ENCODE data around the gene SEMA3E. TPM values are rescaled to one million over a fixed set of nuclear protein-coding genes. Genes with fewer than 3 reads are reported as not detected.

Gene SEMA3E
- total RNA-seq, 4 donors from 2014 or later: 0.65 to 4.0 (median 2.1) TPM

DNA sequence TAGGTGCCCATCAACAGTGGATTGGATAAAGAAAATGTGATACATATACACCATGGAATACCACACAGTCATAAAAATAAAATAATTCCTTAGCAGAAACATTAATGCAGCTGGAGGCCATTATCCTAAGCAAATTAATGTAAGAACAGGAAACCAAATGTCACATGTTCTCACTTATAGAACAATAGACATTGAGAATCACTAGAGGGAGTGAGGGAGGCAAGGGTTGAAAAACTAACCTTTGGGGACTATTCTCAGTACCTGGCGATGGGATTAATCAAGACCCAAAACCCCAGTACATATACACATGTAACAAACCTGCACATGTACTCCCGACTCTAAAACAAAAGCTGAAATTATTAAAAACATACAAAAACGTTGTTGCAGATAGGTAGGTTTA, 222.6 kb downstream of the SEMA3E start:
- H3K4me3 ChIP-seq (ENCODE audit: low read depth, poor library complexity, severe bottlenecking): no peak overlapping the region
- WGBS, 2 donors: 82 to 85% methylated on average over 3 of the region's 3 CpGs
- intact Hi-C loops (cut with DNase I; ENCODE audit: low total_unique reads): no loop called here
- no peak for TF ChIP-seq POLR2A (IDR thresholded peaks at IDR 0.05)
- no peak for TF ChIP-seq CTCF (IDR thresholded peaks at IDR 0.05)
- no peak for DNase-seq (ENCODE audit: low spot score in 2 of 2)

DNA sequence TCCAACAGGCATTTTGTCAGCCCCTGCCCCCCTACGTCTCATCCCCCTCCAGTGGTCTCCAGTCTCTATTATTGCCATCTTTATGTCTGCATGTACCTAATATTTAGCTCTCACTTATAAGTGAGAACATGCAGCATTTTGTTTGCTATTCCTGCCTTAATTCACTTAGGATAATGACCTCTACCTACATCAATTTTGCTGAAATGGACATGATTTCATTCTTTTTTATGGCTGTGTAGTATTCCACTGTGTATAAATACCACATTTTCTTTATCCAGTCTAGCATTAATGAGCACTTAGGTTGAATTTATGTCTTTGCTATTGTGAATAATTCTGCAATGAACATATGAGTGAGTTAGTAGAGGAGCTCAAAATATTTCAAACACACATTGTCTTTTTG, 229.9 kb downstream of the SEMA3E start:
- intact Hi-C loops (cut with DNase I; ENCODE audit: low total_unique reads): no loop called here
- H3K4me3 ChIP-seq (ENCODE audit: low read depth, poor library complexity, severe bottlenecking): no peak overlapping the region
- 71 to 84% methylated on average over 1 of the region's 1 CpG for WGBS, 2 donors
- TF ChIP-seq CTCF (IDR thresholded peaks at IDR 0.05) (no peak), POLR2A (IDR thresholded peaks at IDR 0.05) (no peak)
- DNase-seq (ENCODE audit: low spot score in 2 of 2): no peak

- no peak overlapping the region for H3K4me3 ChIP-seq (ENCODE audit: low read depth, poor library complexity, severe bottlenecking)
- TF ChIP-seq CTCF (IDR thresholded peaks at IDR 0.05) (no peak), POLR2A (IDR thresholded peaks at IDR 0.05) (no peak)
- intact Hi-C loops (cut with DNase I; ENCODE audit: low total_unique reads): no loop called here
- no peak for DNase-seq (ENCODE audit: low spot score in 2 of 2)
- 27 to 30% methylated on average over 2 of the region's 2 CpGs for WGBS, 2 donors
Measured at GRCh38 chr7:83415840-83416239, 233.1 kb downstream of the SEMA3E start.

GRCh38 chr7:83414947-83415346, 234.0 kb downstream of the SEMA3E start:
- 19 to 32% methylated on average over 2 of the region's 2 CpGs for WGBS, 2 donors
- DNase-seq (ENCODE audit: low spot score in 2 of 2): no peak
- no peak overlapping the region for H3K4me3 ChIP-seq (ENCODE audit: low read depth, poor library complexity, severe bottlenecking)
- intact Hi-C loops (cut with DNase I; ENCODE audit: low total_unique reads): no loop called here
- TF ChIP-seq POLR2A (IDR thresholded peaks at IDR 0.05): no peak

GRCh38 chr7:83413831-83414230, 235.1 kb downstream of the SEMA3E start:
- WGBS, 2 donors: 32 to 49% methylated on average over 4 of the region's 4 CpGs
- no peak overlapping the region for H3K4me3 ChIP-seq (ENCODE audit: low read depth, poor library complexity, severe bottlenecking)
- no peak for DNase-seq (ENCODE audit: low spot score in 2 of 2)
- intact Hi-C loops (cut with DNase I; ENCODE audit: low total_unique reads): no loop called here
- TF ChIP-seq CTCF (IDR thresholded peaks at IDR 0.05) (no peak), POLR2A (IDR thresholded peaks at IDR 0.05) (no peak)

DNA sequence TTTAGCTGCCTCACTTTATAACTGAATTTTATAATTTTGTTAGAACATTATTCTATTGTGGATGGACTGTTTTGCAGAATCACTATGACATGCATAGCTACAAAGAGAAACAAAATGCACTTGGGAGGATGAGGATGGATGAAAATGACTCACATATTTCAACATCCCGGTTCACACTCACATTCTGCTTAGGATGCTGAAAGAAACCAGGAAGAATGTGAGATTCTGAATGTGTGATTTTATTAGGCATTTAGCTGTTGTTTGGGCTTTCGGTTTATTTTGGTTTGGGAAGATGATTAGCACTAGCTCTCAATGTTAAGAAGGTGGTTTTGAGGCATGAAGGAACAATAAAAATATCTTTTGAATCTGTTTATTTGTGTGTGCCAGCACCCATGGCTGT, 235.5 kb downstream of the SEMA3E start:
- no peak for DNase-seq (ENCODE audit: low spot score in 2 of 2)
- intact Hi-C loops (cut with DNase I; ENCODE audit: low total_unique reads): no loop called here
- no peak for TF ChIP-seq CTCF (IDR thresholded peaks at IDR 0.05)
- TF ChIP-seq POLR2A (IDR thresholded peaks at IDR 0.05): no peak
- 59 to 70% methylated on average over 2 of the region's 2 CpGs for WGBS, 2 donors
- no peak overlapping the region for H3K4me3 ChIP-seq (ENCODE audit: low read depth, poor library complexity, severe bottlenecking)
